Esophagus muscularis mucosa (tissue), 3 donors: ENCODE measurements around the gene ANKRD33.

Experiments used
- POLR2A ChIP-seq: fragments of 450-650 bp; IDR thresholded peaks from one replicate; pipeline ENCODE4 v1.6.1; 2017; ENCODE audit warnings: antibody characterized with exemption, moderate library complexity, mild to moderate bottlenecking, low read depth
- POLR2AphosphoS5 ChIP-seq, 2 donors: sonication (generic); formaldehyde crosslinking; IDR thresholded peaks; one replicate each; pipeline ENCODE4 v1.6.1; 2017; ENCODE audit warnings: antibody characterized with exemption in 2 of 2
- TF ChIP-seq, protein P1 (sequence below), 3 experiments: fragments of 200-600 bp in 2 of 3; fragments of 450-650 bp in 1 of 3; sonication (generic) in 2 of 3; IDR thresholded peaks; one replicate each; pipeline ENCODE4 v1.5.1; 2017 to 2019; ENCODE audit warnings: antibody characterized with exemption in 3 of 3, mild to moderate bottlenecking in 2 of 3, moderate library complexity in 1 of 3

DNA sequence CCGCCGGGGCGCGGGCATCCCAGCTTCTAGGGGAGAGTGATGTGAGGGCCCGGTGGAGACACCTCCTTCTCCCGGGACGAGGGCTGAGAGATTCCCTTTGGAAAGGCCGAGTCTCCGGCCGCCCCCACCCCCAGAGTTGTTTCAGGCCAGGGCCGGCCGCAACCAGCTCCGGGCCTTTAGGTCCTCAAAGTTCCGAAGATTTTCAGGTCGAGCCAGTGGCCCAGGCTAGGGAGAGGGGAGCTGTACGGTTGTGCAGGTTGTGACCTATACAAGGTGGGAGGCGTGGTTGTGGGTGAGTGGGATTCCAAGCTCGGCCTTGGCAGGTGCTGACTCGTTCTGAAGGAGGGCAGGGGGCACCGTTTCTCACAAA lies 18.4 kb upstream of the ANKRD33 start:
- TF ChIP-seq, protein P1, sequence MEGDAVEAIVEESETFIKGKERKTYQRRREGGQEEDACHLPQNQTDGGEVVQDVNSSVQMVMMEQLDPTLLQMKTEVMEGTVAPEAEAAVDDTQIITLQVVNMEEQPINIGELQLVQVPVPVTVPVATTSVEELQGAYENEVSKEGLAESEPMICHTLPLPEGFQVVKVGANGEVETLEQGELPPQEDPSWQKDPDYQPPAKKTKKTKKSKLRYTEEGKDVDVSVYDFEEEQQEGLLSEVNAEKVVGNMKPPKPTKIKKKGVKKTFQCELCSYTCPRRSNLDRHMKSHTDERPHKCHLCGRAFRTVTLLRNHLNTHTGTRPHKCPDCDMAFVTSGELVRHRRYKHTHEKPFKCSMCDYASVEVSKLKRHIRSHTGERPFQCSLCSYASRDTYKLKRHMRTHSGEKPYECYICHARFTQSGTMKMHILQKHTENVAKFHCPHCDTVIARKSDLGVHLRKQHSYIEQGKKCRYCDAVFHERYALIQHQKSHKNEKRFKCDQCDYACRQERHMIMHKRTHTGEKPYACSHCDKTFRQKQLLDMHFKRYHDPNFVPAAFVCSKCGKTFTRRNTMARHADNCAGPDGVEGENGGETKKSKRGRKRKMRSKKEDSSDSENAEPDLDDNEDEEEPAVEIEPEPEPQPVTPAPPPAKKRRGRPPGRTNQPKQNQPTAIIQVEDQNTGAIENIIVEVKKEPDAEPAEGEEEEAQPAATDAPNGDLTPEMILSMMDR (IDR thresholded peaks at IDR 0.05), result no peak
- TF ChIP-seq POLR2AphosphoS5 (IDR thresholded peaks at IDR 0.05) (no peak), POLR2A (no peak)
